HG03039 (cell line): ENCODE measurements around the gene ZNF879.

Experiments used
- ATAC-seq: cut with Tn5 transposase; IDR thresholded peaks from one replicate; pipeline ENCODE4 v1.9.1; 2021; ENCODE audit warnings: mild to moderate bottlenecking, moderate library complexity; ENCODE audit not compliant: unreplicated experiment

The ZNF879 gene

GRCh38 chr5:179006564-179006963 is 17.0 kb upstream of the ZNF879 start:
- no peak for ATAC-seq

- ATAC-seq, result no peak
Measured at GRCh38 chr5:179008667-179009066, 14.9 kb upstream of the ZNF879 start.

GRCh38 chr5:179033004-179033580 is 9.5 kb downstream of the ZNF879 start:
- ATAC-seq, result no peak

- ATAC-seq, result no peak
Measured at GRCh38 chr5:179044765-179045164, 21.2 kb downstream of the ZNF879 start.

- no peak for ATAC-seq
Measured at GRCh38 chr5:179051784-179052183, 28.2 kb downstream of the ZNF879 start.

GRCh38 chr5:179054036-179054785 is 30.6 kb downstream of the ZNF879 start:
- ATAC-seq, result no peak

GRCh38 chr5:179054876-179055275 is 31.3 kb downstream of the ZNF879 start:
- no peak for ATAC-seq

- ATAC-seq, result no peak
Measured at GRCh38 chr5:179055436-179055835, 31.8 kb downstream of the ZNF879 start.

GRCh38 chr5:179055841-179056240 is 32.2 kb downstream of the ZNF879 start:
- ATAC-seq, result no peak

- no peak for ATAC-seq
Measured at GRCh38 chr5:179060116-179061008, 36.8 kb downstream of the ZNF879 start, which contains the start of gene ZNF354C. TSS of gene ZNF354C (plus strand) at chr5:179060373. CDS start at chr5:179062069, 1,696 bp downstream.

- ATAC-seq, result no peak
Measured at GRCh38 chr5:179061025-179061424, 37.4 kb downstream of the ZNF879 start.

GRCh38 chr5:179065703-179066102 is 42.1 kb downstream of the ZNF879 start:
- ATAC-seq, result no peak

GRCh38 chr5:179079165-179079987 is 55.8 kb downstream of the ZNF879 start:
- ATAC-seq, result no peak

- no peak for ATAC-seq
Measured at GRCh38 chr5:179080724-179081123, 57.1 kb downstream of the ZNF879 start.
